Measurements from ENCODE around the gene PDLIM3.

The PDLIM3 gene

DNA sequence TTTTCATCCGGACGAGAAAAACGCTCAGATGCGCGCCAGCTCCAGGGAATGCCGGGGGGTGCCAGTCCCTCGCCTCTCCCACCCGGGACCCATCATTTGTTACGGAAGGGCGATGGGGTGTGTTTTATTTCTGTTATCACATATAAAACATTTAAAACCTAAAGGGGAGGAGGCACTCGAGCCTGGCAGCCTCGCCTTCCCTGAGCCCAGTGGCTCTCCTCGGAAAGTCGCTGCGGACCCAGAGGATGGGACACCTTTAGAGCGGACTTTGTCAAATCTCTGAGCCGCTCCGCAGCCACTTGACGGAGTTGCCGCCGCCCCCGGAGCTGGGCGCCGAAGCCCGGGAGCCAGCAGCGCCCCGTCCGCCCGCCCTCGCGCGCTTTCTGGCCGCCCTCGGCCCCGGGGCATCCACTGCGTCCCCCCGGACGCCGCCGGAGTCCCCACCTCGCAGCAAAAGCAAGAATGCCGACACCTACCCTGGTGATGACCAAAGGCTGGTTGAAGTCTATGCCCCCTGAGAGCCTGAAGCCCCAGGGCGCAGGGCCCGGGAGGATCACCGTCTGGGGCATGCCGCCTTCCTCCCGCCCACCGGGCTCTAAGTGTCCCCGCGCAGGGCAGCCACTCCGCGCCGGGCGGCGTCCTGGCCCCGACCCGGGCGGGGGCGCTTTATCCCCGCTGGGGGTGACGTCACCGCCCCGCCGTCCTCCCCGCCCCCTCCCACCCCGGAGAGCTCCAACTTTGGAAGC, at the start of gene PDLIM3 (continued):
- TF ChIP-seq ZNF473 (tag by site-specific recombination; IDR thresholded peaks at IDR 0.05) (no peak), ZNF23 (tag by site-specific recombination; IDR thresholded peaks at IDR 0.05; ENCODE audit: borderline replicate concordance) (no peak), PRDM1 (tag by site-specific recombination; IDR thresholded peaks at IDR 0.05) (no peak), ZNF157 (tag by site-specific recombination; IDR thresholded peaks at IDR 0.05) (no peak), ZBTB20 (tag by site-specific recombination; IDR thresholded peaks at IDR 0.05) (peak; percentile 93), KLF16 (tag by site-specific recombination; IDR thresholded peaks at IDR 0.05) (no peak), FEZF1 (tag by site-specific recombination; IDR thresholded peaks at IDR 0.05) (no peak), ZNF600 (tag by site-specific recombination; IDR thresholded peaks at IDR 0.05) (no peak), ZNF777 (tag by site-specific recombination; IDR thresholded peaks at IDR 0.05; ENCODE audit: borderline replicate concordance) (peak; percentile 60; the same call in 1 of the 2 replicates), GFI1B (tag by site-specific recombination; IDR thresholded peaks at IDR 0.05) (no peak), ZNF677 (tag by site-specific recombination; IDR thresholded peaks at IDR 0.05) (no peak), ZNF211 (tag by site-specific recombination; IDR thresholded peaks at IDR 0.05; ENCODE audit: low read depth) (no peak), HOXA7 (CRISPR knock-in tag; IDR thresholded peaks at IDR 0.05; ENCODE audit: borderline replicate concordance) (no peak), ZNF274 (IDR thresholded peaks at IDR 0.05; ENCODE audit: low read length) (no peak), ZNF274 (tag by site-specific recombination; IDR thresholded peaks at IDR 0.05; ENCODE audit: borderline replicate concordance) (no peak), ZNF184 (tag by site-specific recombination; IDR thresholded peaks at IDR 0.05) (no peak), ZNF354C (tag by site-specific recombination; IDR thresholded peaks at IDR 0.05; ENCODE audit: borderline replicate concordance, low read depth) (no peak), ZNF555 (tag by site-specific recombination; conservative IDR thresholded peaks at IDR 0.05) (no peak), ZNF549 (tag by site-specific recombination; IDR thresholded peaks at IDR 0.05) (no peak), ZNF266 (tag by site-specific recombination; IDR thresholded peaks at IDR 0.05; ENCODE audit: low read depth) (no peak), SETDB1 (IDR thresholded peaks at IDR 0.05; ENCODE audit: insufficient read length, low read length) (no peak), SCRT2 (tag by site-specific recombination; IDR thresholded peaks at IDR 0.05) (no peak), ZNF239 (tag by site-specific recombination; IDR thresholded peaks at IDR 0.05) (no peak), ZNF561 (tag by site-specific recombination; IDR thresholded peaks at IDR 0.05; ENCODE audit: borderline replicate concordance) (peak; percentile 56; the same call in 1 of the 2 replicates), MYNN (tag by site-specific recombination; IDR thresholded peaks at IDR 0.05; ENCODE audit: borderline replicate concordance) (no peak), ZNF610 (tag by site-specific recombination; IDR thresholded peaks at IDR 0.05; ENCODE audit: borderline replicate concordance) (no peak)
- TF ChIP-seq, protein P1, sequence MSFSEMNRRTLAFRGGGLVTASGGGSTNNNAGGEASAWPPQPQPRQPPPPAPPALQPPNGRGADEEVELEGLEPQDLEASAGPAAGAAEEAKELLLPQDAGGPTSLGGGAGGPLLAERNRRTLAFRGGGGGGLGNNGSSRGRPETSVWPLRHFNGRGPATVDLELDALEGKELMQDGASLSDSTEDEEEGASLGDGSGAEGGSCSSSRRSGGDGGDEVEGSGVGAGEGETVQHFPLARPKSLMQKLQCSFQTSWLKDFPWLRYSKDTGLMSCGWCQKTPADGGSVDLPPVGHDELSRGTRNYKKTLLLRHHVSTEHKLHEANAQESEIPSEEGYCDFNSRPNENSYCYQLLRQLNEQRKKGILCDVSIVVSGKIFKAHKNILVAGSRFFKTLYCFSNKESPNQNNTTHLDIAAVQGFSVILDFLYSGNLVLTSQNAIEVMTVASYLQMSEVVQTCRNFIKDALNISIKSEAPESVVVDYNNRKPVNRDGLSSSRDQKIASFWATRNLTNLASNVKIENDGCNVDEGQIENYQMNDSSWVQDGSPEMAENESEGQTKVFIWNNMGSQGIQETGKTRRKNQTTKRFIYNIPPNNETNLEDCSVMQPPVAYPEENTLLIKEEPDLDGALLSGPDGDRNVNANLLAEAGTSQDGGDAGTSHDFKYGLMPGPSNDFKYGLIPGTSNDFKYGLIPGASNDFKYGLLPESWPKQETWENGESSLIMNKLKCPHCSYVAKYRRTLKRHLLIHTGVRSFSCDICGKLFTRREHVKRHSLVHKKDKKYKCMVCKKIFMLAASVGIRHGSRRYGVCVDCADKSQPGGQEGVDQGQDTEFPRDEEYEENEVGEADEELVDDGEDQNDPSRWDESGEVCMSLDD (tag by site-specific recombination; IDR thresholded peaks at IDR 0.05): no peak
- TF ChIP-seq, protein P2, sequence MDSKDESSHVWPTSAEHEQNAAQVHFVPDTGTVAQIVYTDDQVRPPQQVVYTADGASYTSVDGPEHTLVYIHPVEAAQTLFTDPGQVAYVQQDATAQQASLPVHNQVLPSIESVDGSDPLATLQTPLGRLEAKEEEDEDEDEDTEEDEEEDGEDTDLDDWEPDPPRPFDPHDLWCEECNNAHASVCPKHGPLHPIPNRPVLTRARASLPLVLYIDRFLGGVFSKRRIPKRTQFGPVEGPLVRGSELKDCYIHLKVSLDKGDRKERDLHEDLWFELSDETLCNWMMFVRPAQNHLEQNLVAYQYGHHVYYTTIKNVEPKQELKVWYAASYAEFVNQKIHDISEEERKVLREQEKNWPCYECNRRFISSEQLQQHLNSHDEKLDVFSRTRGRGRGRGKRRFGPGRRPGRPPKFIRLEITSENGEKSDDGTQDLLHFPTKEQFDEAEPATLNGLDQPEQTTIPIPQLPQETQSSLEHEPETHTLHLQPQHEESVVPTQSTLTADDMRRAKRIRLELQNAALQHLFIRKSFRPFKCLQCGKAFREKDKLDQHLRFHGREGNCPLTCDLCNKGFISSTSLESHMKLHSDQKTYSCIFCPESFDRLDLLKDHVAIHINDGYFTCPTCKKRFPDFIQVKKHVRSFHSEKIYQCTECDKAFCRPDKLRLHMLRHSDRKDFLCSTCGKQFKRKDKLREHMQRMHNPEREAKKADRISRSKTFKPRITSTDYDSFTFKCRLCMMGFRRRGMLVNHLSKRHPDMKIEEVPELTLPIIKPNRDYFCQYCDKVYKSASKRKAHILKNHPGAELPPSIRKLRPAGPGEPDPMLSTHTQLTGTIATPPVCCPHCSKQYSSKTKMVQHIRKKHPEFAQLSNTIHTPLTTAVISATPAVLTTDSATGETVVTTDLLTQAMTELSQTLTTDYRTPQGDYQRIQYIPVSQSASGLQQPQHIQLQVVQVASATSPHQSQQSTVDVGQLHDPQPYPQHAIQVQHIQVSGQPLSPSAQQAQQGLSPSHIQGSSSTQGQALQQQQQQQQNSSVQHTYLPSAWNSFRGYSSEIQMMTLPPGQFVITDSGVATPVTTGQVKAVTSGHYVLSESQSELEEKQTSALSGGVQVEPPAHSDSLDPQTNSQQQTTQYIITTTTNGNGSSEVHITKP (tag by site-specific recombination; IDR thresholded peaks at IDR 0.05): 0 out of 2 replicates have a peak, but pooled peaks have one; percentile 8
- TF ChIP-seq, protein P3, sequence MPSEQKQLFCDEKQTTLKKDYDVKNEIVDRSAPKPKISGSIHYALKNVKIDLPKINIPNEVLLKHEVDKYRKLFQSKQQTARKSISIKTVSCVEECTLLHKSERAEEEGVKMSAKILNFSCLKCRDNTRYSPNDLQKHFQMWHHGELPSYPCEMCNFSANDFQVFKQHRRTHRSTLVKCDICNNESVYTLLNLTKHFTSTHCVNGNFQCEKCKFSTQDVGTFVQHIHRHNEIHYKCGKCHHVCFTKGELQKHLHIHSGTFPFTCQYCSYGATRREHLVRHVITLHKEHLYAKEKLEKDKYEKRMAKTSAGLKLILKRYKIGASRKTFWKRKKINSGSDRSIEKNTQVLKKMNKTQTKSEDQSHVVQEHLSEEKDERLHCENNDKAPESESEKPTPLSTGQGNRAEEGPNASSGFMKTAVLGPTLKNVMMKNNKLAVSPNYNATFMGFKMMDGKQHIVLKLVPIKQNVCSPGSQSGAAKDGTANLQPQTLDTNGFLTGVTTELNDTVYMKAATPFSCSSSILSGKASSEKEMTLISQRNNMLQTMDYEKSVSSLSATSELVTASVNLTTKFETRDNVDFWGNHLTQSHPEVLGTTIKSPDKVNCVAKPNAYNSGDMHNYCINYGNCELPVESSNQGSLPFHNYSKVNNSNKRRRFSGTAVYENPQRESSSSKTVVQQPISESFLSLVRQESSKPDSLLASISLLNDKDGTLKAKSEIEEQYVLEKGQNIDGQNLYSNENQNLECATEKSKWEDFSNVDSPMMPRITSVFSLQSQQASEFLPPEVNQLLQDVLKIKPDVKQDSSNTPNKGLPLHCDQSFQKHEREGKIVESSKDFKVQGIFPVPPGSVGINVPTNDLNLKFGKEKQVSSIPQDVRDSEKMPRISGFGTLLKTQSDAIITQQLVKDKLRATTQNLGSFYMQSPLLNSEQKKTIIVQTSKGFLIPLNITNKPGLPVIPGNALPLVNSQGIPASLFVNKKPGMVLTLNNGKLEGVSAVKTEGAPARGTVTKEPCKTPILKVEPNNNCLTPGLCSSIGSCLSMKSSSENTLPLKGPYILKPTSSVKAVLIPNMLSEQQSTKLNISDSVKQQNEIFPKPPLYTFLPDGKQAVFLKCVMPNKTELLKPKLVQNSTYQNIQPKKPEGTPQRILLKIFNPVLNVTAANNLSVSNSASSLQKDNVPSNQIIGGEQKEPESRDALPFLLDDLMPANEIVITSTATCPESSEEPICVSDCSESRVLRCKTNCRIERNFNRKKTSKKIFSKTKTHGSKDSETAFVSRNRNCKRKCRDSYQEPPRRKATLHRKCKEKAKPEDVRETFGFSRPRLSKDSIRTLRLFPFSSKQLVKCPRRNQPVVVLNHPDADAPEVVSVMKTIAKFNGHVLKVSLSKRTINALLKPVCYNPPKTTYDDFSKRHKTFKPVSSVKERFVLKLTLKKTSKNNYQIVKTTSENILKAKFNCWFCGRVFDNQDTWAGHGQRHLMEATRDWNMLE (tag by site-specific recombination; conservative IDR thresholded peaks at IDR 0.05; ENCODE audit: low read depth): no peak

Measured in HEK293 (cell line).